HG03045 (cell line): Measurements from ENCODE around the gene TRIM9.

Experiments
- ATAC-seq: cut with Tn5 transposase; IDR thresholded peaks from one replicate; pipeline ENCODE4 v1.9.1; 2021; ENCODE audit warnings: mild to moderate bottlenecking, moderate library complexity; ENCODE audit not compliant: unreplicated experiment

The TRIM9 gene

DNA sequence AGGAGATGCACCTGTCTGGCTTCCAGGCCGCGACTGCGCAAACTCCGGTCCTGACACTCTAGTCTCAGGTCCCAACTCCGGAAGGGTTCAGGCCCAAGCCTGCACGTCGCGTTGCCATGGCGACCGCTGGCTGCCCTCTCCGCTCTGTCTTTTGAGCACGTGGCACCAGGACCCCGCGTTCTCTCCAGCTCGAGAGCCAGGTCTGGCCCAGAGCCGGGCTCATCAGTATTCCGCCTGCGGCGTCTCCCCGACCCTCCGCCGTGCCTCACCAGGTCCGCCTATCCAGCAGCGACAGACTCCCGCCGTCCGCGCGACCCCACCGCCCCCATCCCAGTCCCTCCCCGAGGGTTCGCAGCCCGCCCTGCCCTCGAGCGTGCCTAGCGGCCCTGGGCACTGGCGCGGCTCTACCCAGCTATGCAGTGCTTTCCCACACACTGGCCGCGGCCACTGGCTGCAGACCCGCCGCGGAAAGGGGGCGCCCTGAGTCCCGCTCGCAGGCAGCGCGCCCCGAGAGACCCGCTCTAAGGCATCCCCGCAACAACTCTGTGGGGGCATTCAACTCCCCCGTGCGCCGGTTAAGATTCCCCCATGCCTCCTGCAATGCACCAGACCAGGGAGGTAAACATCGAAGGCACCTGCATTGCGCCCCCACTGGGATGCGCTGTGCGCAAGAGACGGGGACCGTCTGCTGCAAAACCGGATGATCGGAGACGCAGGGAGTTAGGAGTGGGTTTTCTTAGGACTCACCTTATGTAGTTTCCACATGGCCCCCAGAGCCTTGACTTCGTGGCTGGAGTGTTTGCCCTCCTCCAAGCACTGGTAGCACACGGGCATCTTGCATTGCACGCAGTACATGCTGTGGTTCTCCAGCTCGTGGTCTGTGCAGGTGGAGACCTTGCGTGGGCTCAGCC, 1.3 kb downstream of the TRIM9 start:
- ATAC-seq: no peak

DNA sequence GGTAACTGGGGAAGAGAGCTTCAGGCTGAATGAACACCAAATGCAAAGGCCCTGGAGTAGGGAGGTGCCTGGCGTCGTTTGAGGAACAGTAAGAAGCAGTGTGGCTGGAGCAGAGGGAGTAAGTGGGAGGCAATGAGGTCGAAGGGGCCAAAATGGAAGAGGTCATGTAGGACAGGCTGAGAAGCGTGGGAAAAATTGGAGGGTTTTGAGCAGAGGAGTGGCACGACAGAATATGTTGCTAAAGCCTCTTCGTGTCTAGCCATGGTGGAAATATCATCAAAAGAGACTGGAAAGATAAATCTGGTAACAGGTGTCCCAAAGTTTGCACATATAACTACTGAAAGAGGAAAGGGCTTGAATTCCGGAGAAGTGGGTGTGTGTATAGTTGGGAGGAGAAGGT, 1.9 kb downstream of the TRIM9 start:
- no peak for ATAC-seq

DNA sequence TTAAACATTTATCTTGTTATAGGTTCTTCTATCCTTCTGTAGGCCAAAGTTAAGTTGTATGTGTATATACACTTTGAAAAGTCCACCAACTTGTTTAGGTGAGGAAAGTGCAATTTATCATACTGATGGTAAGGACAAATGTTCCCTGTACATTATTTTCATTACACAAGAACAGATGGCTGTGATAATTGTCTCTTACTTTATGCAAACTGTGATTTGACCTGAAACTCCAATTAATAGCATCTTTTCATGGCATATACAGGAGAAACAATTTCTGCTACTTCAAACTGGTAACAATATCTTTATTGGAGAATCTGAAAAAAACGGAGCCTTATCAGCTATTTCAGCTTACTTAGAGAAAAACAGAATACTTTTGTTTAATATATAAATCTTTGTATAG, 5.6 kb downstream of the TRIM9 start:
- no peak for ATAC-seq

DNA sequence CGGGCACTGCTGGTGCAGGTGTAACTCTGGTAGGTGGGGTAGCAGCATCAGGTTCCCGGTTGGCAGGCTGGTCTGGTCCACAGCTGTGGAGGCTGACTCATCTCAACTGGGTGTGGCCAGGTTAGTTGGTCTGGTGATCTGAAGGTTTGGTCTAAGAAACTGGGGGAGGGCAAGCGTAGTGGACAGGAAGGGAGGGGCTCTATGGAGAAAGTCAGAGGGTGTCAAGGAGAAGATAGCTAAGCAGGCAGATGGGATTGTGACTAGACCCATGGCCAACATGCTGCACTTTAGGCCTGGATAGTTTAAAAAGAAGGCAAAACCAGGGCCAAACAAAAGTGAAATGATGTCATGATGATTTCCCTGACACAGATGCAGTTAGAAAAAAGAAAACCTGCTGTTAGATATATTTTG, 7.9 kb downstream of the TRIM9 start:
- no peak for ATAC-seq

DNA sequence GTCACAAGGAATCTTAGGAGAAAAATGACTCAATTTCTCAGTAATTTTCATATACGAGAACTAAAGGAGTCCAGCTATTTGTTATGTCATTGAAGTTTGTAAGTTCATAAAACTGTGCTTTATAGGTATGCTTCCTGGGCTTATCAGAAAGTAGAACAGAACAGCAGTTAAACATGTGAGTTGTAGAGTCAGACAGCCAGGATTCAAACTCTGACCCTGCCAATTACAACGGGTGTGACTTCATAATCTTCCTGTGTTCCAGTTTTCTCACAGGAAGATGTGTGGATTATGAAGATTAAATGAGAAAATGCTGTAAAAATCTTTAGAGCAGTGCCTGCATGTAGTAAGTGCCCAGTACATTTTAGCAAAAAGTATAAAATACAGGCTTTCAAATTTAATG, 8.9 kb downstream of the TRIM9 start:
- no peak for ATAC-seq

- ATAC-seq: no peak
These were observed 9.9 kb downstream of the TRIM9 start for GRCh38 chr14:51084962-51085361.

DNA sequence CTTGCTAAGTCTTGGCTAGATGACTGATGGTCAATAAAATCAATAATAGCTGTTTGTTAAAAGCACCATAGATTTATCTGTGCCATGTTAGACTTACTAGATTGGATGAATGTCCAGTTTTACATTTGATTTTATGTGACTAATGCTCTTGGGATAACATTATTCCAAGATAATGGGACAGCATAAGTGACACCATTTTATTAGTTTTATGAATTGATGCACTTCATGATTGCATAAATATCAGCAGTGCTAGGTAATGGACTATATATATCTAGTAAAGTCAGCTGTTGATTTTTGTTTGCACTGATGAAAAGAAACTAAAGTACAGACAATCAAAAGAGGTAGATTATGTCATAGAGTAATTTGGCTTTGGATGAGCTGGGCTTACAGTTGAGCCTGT, 10.4 kb downstream of the TRIM9 start:
- no peak for ATAC-seq

GRCh38 chr14:51082349-51082748, 12.6 kb downstream of the TRIM9 start:
- no peak for ATAC-seq

DNA sequence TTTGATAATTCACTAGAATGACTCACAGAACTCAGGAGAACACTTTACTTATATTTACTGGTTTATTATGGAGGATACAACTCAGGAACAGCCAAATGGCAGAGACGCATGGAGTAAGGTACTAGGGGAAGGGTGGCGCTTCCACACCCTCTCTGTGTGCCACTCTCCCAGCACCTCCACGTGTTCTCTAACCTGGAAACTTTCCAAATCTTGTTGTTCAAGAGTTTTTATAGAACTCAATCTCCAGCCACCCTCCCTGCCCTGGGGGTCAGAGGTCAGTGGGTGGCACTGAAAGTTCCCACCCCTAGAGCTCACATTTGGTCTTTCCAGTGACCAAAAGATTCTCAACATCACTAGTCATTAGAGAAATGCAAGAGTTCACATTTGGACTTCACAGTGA, 13.2 kb downstream of the TRIM9 start:
- no peak for ATAC-seq

- no peak for ATAC-seq
These were observed 13.7 kb downstream of the TRIM9 start for GRCh38 chr14:51081209-51081608.

DNA sequence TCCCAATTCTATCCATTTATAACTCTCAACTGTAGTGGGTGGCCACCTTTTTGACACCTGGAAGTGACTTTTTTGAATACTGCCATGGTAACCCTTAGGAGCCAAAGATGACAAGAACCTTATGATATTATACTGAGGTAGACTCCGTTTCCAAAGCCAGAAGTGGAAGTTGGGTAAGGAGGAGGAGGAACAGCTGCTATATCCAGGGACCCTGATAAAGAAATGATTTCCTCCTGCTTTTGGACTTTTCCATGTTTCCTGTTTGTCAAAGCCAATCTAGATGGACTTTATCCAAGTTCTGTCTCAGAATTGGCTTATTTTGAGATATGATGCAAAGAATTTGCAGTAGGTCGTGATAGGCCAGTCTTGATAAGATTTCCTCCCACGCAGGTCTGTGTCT, 14.3 kb downstream of the TRIM9 start:
- ATAC-seq: no peak

DNA sequence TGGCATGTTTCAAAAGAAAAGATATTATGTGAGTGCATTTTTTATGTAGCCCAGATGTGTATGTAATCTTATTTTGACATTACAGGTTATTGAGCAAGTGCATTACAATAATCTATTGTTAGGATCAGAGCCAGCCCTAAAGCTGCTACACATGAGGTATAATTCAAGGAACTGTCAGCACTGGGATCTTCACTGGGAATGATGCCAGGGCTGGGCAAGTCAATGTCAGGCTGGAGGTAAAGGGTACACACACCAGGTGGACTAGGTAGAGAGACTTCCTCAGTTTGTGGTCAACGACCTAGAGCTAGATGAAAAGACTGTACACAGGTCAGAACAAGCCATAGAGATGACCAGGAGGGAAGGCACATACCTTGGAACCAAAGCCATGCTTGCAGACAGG, 15.4 kb downstream of the TRIM9 start:
- no peak for ATAC-seq

DNA sequence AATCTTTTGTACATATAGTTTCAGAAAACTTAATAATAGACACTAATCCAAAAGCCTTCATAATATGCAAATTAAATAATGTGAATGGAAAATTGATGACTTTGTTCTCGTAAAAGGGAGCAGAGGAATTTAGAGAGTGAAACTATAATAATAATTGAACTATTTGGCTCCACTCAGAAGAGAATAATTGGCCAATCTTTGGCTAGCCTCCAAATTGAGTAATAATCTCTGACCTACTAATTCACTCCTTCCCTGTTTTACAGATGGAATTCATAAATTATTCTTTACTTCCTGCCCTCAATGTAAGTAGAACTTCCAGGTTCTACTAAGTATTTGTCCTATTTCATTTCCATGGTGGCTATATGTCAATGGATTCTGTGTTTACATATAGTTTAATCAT, 15.8 kb downstream of the TRIM9 start:
- no peak for ATAC-seq

DNA sequence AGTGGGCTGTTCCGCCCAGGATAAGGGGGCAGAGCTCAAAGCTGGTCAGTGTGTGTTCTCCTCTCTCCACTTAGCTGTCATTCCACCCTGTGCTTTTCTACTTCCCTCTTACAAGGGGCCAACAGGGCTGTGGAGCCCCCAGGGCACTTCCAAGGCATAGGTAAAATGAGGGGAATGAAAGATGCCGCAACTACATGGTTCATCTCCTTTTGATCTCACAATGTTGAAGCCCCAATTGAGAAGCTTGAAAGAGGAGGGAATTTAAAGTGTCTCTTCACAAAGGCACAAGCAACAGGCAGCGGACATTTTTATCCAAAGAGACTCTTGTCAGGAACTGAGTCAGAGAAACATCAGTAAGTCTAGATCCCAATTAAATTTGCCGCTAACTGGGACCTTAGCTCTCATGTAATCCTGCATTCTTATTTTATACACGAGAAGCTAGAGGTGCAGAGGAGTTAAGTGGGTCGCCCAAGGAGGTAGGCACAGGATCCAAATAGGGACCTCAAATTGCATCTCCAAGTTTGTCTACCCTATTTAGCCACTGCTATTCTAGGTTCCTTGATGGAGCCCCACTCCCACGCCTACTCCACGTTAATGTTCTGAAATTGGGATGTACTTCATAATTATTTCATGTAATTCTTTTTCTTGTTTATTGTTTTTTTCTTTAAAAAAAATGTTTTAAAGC, 20.1 kb downstream of the TRIM9 start:
- ATAC-seq: no peak

DNA sequence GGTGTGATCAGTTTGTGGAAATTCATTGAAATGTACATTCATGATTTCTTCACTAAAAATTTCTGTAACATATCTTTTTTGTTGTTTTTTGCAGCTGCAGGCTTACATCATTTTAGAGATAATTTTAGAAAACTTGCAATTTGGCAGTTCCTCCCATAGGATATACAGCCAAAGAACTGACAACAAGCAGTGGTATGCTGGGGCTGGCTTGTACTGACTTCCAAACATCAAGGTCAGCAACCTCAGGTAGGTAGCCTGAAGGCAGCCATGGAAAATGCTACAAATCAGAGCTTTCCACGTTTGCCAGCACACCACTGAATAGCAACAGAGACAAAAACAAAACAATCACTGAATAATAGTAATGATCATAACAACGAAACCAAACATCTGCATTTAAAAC, 21.2 kb downstream of the TRIM9 start:
- no peak for ATAC-seq

GRCh38 chr14:51072976-51073375, 21.9 kb downstream of the TRIM9 start:
- no peak for ATAC-seq

GRCh38 chr14:51071857-51072256, 23.0 kb downstream of the TRIM9 start:
- ATAC-seq: no peak

- ATAC-seq: no peak
These were observed 24.2 kb downstream of the TRIM9 start for GRCh38 chr14:51070726-51071125.

- ATAC-seq: no peak
These were observed 25.9 kb downstream of the TRIM9 start for GRCh38 chr14:51069055-51069454.

DNA sequence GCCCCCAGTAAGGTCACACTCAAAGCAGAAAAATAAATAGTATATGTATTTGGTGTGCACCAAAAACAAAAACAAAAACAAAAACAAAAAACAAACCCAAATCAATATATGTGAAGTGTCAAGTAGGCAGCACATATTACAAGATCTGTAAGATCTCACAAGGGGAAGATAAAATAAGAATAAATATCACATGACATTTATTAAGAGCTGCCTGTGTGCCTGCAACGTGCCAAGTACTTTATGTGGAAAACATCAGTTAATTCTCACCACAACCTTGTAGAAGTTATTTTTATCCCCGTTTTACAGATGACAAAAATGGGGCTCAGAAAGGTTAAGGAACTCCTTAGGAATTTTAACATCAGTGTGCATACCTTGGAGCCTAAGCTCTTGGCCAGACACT, 26.6 kb downstream of the TRIM9 start:
- ATAC-seq: no peak

GRCh38 chr14:51067295-51067694, 27.6 kb downstream of the TRIM9 start:
- no peak for ATAC-seq

- ATAC-seq: no peak
These were observed 28.3 kb downstream of the TRIM9 start for GRCh38 chr14:51066576-51066975.
